HFF-Myc (cell line): ENCODE measurements around the gene SLC35F1.

ENCODE experiments used
- DNase-seq: peaks from one replicate; pipeline ENCODE4 v3.0.0-alpha.2; 2011; ENCODE audit warnings: low read depth; ENCODE audit errors: extremely low read depth
- H3K4me3 ChIP-seq: replicated peaks from 2 replicates; pipeline ENCODE4 v1.5.1; 2011; ENCODE audit warnings: low read depth, mild to moderate bottlenecking, control low read depth, low read length
- TF ChIP-seq, protein P1 (sequence below): IDR thresholded peaks from 2 replicates; pipeline ENCODE4 v1.5.1; 2012; ENCODE audit warnings: mild to moderate bottlenecking, low read depth, low read length, control low read depth; ENCODE audit errors: missing control alignments

The SLC35F1 gene

DNA sequence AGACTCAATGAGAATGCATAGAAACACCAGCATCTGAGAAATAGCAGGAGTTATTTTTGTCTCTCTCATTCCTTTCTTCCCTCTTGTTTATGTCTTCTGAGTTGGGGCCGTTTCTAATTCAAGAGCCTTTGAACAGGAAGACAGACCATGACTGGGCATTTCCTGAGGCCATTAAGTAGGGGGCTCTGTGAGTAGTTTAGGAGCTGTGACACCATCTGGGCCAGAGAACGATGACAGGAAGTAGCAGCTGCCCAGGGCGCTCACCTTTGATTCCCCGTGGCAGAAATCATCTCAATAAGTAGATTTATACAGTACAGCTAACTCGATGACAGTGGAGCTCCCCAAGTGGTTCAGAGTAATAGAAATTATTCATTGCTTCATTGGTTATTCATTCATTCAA, 342.6 kb downstream of the SLC35F1 start:
- no peak for DNase-seq
- H3K4me3 ChIP-seq, result no peak overlapping the region
- TF ChIP-seq, protein P1, sequence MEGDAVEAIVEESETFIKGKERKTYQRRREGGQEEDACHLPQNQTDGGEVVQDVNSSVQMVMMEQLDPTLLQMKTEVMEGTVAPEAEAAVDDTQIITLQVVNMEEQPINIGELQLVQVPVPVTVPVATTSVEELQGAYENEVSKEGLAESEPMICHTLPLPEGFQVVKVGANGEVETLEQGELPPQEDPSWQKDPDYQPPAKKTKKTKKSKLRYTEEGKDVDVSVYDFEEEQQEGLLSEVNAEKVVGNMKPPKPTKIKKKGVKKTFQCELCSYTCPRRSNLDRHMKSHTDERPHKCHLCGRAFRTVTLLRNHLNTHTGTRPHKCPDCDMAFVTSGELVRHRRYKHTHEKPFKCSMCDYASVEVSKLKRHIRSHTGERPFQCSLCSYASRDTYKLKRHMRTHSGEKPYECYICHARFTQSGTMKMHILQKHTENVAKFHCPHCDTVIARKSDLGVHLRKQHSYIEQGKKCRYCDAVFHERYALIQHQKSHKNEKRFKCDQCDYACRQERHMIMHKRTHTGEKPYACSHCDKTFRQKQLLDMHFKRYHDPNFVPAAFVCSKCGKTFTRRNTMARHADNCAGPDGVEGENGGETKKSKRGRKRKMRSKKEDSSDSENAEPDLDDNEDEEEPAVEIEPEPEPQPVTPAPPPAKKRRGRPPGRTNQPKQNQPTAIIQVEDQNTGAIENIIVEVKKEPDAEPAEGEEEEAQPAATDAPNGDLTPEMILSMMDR, result no peak

DNA sequence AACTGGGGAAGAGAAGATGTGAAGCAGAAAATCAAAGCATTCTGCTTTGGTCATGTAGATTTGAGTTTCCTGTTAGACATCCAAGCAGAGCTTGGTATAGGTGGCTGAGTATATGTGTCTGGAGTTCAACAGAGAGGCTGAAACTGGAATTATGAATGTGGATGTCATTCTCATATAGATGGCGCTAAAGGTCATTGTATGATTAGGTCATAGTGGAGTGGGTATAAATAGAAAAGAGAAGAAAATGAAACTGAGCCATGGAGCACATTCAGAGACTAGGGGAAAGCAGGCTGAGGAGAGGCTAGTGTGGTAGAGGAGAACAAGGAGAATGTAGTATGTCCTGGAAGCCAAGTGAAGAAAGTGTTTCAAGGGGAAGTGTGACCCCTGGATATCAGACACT, 345.4 kb downstream of the SLC35F1 start:
- TF ChIP-seq, protein P1, result no peak
- no peak overlapping the region for H3K4me3 ChIP-seq
- DNase-seq, result no peak

DNA sequence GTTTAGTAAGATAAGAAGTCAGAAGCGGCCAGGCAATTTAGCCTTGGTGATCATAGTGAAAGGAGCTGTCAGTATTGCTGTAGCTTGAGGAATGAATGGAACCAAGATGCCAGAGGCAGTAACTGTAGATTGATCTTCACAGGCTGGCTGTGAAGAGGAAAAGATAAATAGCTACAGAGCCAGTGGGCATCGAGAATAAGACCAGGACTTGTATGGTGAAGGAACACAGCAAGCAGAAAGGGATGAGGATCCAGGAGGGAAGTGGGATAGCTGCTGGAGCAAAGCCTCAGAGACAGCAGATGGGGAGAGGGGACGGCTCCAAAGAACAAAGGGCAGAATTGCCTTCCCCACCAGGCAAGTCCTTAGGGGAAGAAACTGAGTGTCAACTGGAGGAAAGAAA, 346.7 kb downstream of the SLC35F1 start:
- no peak for DNase-seq
- H3K4me3 ChIP-seq, result no peak overlapping the region
- TF ChIP-seq, protein P1, result no peak

DNA sequence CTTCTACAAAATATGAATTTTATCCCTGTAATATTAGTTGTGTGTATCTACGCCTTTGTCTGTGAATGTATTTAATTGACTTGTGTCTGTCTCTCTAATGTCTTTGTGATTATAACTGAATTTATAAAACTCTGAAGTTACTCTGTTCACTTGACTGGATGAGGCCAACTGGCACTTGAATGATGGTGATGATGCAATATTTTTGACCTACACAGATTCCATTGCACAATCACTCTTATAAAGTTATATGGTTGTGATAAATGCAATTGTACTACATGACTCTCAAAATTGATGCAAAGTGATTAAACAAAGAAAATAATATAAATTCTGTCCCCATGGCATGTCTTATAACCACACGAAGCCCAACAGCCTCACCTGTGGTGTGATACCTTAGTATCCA, 353.8 kb downstream of the SLC35F1 start:
- TF ChIP-seq, protein P1, result no peak
- no peak for DNase-seq
- no peak overlapping the region for H3K4me3 ChIP-seq

DNA sequence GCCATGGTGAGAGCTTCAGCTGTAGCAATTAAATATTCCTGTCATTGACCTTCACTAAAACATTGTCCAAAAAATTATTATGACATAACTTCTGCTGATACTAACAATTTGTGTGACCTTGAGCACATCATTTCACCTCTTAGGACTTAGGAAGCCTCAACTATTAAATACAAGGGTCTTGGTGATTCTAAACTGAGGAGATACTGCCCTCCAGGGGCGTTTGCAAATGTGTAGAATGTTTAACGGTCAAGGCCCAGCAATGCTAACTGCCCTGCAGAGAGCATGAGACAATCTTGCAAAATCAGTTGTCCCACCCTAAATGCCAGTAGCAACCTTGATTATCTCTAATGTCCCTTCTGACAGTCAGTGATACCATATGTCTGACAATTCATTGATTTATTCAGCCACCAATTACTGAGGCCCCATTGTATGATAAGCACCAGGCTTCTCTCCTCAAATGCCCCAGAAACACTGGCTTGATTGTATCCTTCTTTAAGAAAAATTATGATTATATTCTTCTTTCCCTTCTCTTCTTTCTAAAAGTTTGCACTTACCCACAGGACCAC, 356.9 kb downstream of the SLC35F1 start:
- TF ChIP-seq, protein P1, result no peak
- no peak overlapping the region for H3K4me3 ChIP-seq
- DNase-seq, result no peak

DNA sequence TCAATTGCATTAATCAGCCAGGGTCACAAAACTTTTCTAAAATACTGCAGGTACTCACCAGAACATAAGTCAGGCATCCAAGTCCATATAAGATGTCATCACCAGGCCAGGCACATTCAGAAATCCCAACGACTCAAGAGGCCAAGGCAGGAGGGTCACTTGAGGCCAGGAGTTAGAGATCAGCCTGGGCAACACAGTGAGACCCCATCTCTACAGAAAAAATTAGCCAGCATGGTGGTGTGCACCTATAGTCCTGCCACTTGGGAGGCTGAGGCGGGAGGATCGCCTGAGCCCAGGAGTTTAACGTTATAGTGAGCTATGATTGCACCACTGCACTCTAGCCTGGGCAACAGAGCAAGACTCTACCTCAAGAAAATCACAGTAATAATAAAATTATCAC, 362.6 kb downstream of the SLC35F1 start:
- TF ChIP-seq, protein P1, result no peak
- DNase-seq, result no peak
- H3K4me3 ChIP-seq, result no peak overlapping the region

DNA sequence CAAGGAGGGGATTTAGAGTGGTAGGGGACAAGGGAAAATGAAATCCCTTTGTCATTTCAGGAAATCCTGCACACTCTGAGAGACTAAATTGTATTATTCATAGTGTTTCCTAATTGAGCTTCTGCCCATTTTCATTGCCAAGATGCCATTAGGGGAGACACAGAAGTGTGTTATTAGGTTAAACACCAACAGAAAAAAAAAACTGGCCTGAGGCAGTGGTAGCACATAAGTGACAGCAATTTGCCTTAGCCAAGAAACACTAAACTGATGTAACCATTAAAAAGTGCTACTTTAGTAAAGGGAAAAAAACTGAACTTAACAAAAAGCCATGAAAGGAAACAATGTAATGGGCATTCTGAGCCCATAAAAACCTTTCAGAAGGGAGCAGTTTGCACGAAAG, 370.6 kb downstream of the SLC35F1 start:
- TF ChIP-seq, protein P1, result no peak
- DNase-seq, result no peak
- no peak overlapping the region for H3K4me3 ChIP-seq
